ENCODE measurements around the gene ZDHHC13.
"Not testable (repeated sequence)": the region's sequence is repeated elsewhere in the genome, so short reads cannot be mapped to it uniquely, and the experiment has no call there.

ZDHHC13 gene

GRCh38 chr11:19101796-19102520 lies 15.0 kb upstream of the ZDHHC13 start:
- no peak for DNase-seq

GRCh38 chr11:19102521-19102900 lies 14.5 kb upstream of the ZDHHC13 start:
- DNase-seq = no peak

GRCh38 chr11:19105011-19105410 lies 12.0 kb upstream of the ZDHHC13 start:
- no peak for DNase-seq

GRCh38 chr11:19107125-19107524 lies 9.8 kb upstream of the ZDHHC13 start:
- no peak for DNase-seq

- no peak for DNase-seq
These were observed 6.7 kb upstream of the ZDHHC13 start for GRCh38 chr11:19110295-19110694.

- no peak for DNase-seq
These were observed 5.2 kb upstream of the ZDHHC13 start for GRCh38 chr11:19111809-19112208.

GRCh38 chr11:19116276-19116970 lies 545 bp upstream of the ZDHHC13 start:
- no peak for DNase-seq

GRCh38 chr11:19117760-19118097 lies 761 bp downstream of the ZDHHC13 start:
- DNase-seq = no peak

- DNase-seq = no peak
These were observed 4.7 kb downstream of the ZDHHC13 start for GRCh38 chr11:19121646-19122045.

- DNase-seq = no peak
These were observed 6.1 kb downstream of the ZDHHC13 start for GRCh38 chr11:19122960-19123615.

- not testable (repeated sequence) for DNase-seq
These were observed 9.8 kb downstream of the ZDHHC13 start for GRCh38 chr11:19126562-19127325.

- no peak for DNase-seq
These were observed 17.0 kb downstream of the ZDHHC13 start for GRCh38 chr11:19134004-19134403.

- DNase-seq = not testable (repeated sequence)
These were observed 19.9 kb downstream of the ZDHHC13 start for GRCh38 chr11:19136884-19137283.

GRCh38 chr11:19145319-19145718 lies 28.4 kb downstream of the ZDHHC13 start:
- DNase-seq = no peak

- no peak for DNase-seq
These were observed 39.9 kb downstream of the ZDHHC13 start for GRCh38 chr11:19156892-19157291.

- no peak for DNase-seq
These were observed 43.9 kb downstream of the ZDHHC13 start for GRCh38 chr11:19160847-19161246.

GRCh38 chr11:19161651-19162050 lies 44.7 kb downstream of the ZDHHC13 start:
- DNase-seq = no peak

- no peak for DNase-seq
These were observed 46.1 kb downstream of the ZDHHC13 start for GRCh38 chr11:19162951-19163505.

GRCh38 chr11:19163617-19164016 lies 46.6 kb downstream of the ZDHHC13 start:
- no peak for DNase-seq

GRCh38 chr11:19164230-19164855 lies 47.4 kb downstream of the ZDHHC13 start:
- DNase-seq = no peak

- DNase-seq = no peak
These were observed 47.9 kb downstream of the ZDHHC13 start for GRCh38 chr11:19164881-19165280.

GRCh38 chr11:19168090-19168489 lies 51.1 kb downstream of the ZDHHC13 start:
- DNase-seq = no peak

All from cortex of kidney (tissue), 1 donor.